ENCODE data around the gene OR1F1.
"Not testable (repeated sequence)": the region's sequence is repeated elsewhere in the genome, so short reads cannot be mapped to it uniquely, and the experiment has no call there.

Gene OR1F1

DNA sequence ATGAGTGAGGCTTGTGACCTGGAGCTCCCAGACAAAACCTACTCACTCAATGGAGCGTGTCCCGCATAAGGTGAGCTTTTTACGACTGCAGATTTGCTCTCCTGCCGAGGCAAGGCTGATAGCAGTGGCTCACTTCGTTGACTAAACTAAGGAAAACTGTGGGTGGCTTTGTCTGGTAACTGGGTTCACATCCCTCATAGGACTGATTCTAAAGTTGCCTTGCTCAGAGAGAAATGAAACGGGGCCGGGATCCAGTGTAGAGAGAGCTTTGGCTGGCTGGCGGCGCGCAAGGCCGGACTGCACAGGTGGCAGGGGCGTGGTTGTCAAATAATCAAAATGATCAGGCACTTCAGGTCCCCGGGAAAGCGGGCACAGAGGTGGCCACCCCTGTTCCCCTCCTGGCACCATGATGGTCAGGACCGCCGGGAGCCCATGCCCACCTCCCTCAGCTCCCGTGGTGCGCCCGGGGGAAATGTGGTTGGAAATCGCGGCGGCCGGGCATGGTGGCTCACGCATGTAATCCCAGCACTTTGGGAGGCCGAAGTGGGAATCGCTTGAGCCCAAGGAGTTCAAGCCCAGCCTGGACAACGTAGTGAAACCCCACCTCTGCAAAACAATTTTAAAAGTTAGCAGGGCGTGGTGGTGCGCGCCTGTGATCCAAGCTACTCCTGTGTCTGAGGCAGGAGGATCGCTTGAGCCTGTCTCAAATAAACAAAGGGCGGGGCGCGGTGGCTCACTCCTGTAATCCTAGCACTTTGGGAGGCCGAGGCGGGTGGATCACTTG, 26.6 kb upstream of the OR1F1 start:
- Mint-ChIP-seq H3K27ac (no peak overlapping the region), H3K4me3 (no peak overlapping the region), H3K27me3 (peaks cover 18% of the 10 kb centered on the region), H3K36me3 (no peaks in the 10 kb centered on the region), H3K4me1 (peaks cover 33% of the 10 kb centered on the region), H3K9me3 (no peaks in the 10 kb centered on the region)
- ATAC-seq = no peak

DNA sequence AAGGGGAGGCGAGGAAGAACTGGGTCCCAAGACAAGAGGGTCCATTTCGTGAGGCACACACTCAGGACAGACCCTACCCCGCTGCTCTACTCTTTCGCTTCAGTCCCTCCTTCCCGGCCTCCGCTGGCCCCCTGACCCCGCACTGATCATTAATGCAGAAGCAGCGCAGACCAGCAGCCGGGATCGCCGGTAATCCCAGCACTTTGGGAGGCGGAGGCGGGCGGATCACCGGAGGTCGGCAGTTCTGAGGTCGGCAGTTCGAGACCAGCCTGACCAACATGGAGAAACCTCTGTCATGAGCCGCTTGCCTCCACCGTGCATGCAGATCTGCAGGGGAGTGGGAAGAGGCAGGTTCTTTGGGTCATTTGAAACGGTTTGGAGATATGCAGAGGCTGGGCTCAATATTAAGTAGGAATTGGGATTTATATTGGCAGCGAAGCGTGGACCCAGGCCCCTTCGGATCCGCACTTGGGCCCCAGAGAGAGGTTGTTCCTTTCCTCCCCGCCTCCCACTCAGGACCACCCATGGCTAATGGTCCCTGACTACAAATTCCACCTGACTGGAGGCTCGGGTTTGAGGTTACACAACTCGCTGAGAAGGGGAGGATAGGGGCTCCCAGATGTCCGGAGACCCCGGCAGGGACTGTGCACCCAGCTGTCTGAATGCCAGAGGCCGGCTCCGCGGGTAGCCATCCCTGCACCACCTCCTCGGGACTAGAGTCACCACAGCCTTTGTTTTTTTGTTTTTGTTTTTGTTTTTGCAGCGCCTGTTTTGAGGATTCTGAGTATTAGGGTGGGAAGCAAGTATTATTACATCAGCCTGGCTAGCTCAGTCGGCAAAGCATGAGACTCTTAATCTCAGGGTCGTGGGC, 23.6 kb upstream of the OR1F1 start:
- H3K27me3 Mint-ChIP-seq = peaks cover 18% of the 10 kb centered on the region
- peaks cover 17% of the 10 kb centered on the region for H3K4me1 Mint-ChIP-seq
- H3K27ac Mint-ChIP-seq = no peak overlapping the region
- H3K9me3 Mint-ChIP-seq = no peaks in the 10 kb centered on the region
- no peaks in the 10 kb centered on the region for H3K36me3 Mint-ChIP-seq
- no peak overlapping the region for H3K4me3 Mint-ChIP-seq
- no peak for ATAC-seq

DNA sequence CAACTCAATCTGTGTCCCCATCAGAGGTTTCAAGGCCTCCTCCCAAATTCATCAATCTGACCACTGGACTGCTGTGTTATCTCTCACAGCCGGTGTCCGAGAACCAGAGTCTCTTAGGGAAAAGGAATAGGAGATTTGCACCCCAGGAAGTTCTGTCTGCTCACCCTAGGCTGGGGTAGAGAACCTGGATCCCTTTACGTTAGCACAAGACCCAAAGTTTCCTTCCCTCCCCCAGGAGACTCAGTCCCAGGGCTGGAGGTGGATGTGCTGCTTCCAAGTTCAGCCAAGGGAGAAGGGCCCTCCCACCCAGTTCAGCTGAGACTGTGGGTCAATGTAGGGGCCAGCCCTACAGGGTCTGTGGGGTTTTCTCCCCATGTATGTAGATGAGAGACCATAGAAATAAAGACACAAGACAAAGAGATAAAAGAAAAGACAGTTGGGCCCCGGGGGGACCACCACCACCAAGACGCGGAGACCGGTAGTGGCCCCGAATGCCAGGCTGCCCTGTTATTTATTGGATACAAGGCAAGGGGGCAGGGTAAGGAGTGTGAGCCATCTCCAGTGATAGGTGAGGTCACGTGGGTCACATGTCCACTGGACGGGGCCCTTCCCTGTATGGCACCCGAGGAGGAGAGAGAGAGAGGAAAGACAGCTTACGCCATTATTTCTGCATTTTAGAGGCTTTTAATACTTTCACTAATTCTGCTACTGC, 22.7 kb upstream of the OR1F1 start:
- Mint-ChIP-seq H3K36me3 (no peaks in the 10 kb centered on the region), H3K9me3 (no peaks in the 10 kb centered on the region), H3K27me3 (peaks cover 26% of the 10 kb centered on the region), H3K4me1 (peaks cover 9% of the 10 kb centered on the region), H3K27ac (peak overlapping the region; percentile 73), H3K4me3 (peak overlapping the region; percentile 54)
- ATAC-seq = no peak

DNA sequence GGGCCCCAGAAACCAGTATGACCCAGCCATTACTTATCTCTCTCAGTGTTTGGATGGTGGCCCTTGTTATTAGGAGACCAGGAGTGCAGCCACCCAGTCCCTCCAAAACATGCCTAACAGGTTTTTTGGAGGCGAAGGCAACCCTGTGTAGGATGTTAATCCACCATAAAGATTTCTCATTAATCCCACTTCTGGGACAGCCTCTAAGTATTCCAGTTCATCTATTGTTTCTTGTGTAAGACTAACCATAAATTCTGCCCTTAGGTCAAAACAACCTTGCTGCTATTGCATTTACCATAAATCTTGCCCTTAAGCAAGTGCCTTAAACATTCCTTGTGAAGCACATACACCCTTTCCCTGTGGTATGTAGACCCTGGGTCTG, 21.5 kb upstream of the OR1F1 start:
- Mint-ChIP-seq H3K4me1 (peaks cover 21% of the 10 kb centered on the region), H3K27me3 (peaks cover 39% of the 10 kb centered on the region), H3K36me3 (no peaks in the 10 kb centered on the region), H3K4me3 (no peak overlapping the region), H3K9me3 (no peaks in the 10 kb centered on the region), H3K27ac (no peak overlapping the region)
- ATAC-seq = no peak

DNA sequence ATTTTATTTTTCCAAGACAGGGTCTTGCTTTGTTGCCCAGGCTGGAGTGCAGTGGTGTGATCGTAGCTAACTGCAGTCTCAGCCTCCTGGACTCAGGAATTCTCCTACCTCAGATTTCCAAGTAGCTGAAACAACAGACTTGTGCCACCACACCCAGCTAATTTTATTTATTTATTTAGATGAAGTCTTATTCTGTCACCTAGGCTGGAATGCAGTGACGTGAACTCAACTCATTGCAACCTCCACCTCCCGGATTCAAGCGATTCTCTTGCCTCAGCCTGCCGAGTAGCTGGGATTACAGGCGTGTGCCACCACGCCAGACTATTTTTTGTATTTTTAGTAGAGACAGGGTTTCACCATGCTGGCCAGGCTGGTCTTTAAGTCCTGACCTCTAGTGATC, 19.3 kb upstream of the OR1F1 start:
- H3K27ac Mint-ChIP-seq, H3K36me3 Mint-ChIP-seq, ATAC-seq, H3K4me3 Mint-ChIP-seq, H3K9me3 Mint-ChIP-seq: not testable (repeated sequence)
- peaks cover 32% of the 10 kb centered on the region for H3K4me1 Mint-ChIP-seq
- H3K27me3 Mint-ChIP-seq = peaks cover 43% of the 10 kb centered on the region

DNA sequence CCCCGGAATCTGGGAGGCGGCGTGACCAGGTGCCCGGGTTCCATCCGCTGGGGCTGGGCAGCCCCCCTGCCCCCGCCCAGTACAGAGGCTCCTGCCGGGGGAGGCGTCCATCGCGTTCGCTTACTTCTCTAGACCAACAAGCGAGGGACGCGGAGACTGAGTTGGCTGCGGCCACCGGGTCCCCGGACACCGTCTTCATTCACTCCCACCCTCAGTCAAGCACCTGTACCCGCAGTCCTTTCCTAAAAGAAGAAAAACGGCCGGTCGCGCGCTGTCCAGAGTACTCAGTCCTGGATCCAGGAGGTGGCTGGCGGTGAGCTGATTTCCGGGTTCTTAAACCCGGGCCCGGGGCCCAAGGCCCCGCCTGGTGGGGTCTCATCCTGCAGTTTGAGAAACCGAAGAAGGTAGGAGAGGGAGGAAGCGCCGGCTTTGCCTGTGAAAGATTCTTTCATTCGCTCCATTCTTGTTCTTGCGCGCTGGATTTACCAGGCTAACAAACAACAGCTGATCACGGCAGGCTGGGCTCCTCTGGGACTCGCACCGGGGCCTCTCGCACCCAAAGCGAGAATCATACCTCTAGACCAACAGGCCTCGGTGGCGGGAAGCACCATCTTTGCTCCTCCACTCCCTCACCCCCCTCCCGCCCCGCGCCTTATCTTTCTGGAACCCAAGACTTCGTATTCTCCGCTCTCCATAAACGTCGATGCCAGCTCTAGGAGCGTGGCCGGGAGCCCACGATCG, 17.4 kb upstream of the OR1F1 start:
- no peaks in the 10 kb centered on the region for H3K36me3 Mint-ChIP-seq
- ATAC-seq = peak; percentile 5
- H3K4me3 Mint-ChIP-seq = peak overlapping the region; percentile 66
- H3K9me3 Mint-ChIP-seq = no peaks in the 10 kb centered on the region
- peaks cover 33% of the 10 kb centered on the region for H3K4me1 Mint-ChIP-seq
- peaks cover 52% of the 10 kb centered on the region for H3K27me3 Mint-ChIP-seq
- peak overlapping the region; percentile 75 for H3K27ac Mint-ChIP-seq

DNA sequence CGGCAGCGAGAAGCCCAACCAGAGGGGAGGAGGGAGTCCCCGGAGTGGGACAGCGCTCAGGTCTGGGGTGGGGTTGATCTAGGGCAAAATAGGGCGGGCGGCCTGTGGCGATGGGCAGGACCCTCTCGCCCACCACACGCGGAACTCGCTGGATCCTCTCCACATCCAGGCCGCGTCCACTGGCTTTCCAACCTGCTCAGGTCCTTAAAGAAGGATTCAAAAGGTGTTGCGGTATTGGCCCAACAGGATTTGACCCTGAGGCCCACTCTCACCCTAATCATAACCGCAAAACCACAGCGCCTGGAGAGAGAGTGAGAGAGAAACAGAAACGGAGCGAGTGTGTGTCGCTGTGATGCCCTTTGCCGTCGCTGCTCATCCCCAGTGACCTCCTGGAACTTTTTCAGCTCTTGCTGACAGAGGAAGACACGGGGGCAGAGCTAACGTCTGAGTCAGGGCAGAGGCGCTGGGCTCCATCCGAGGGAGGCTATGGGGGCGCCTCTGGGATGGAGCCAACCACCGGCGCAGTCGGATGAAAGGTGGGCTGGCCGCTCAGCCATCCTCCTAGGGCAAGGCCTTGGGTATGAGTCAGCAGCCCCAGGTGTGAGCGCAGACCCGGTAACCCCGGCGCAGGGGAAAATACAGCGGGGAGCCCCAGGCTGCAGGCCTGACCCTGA, 16.7 kb upstream of the OR1F1 start:
- no peaks in the 10 kb centered on the region for H3K36me3 Mint-ChIP-seq
- peak overlapping the region; percentile 75 for H3K27ac Mint-ChIP-seq
- peaks cover 31% of the 10 kb centered on the region for H3K4me1 Mint-ChIP-seq
- peaks cover 59% of the 10 kb centered on the region for H3K27me3 Mint-ChIP-seq
- ATAC-seq = peak; percentile 85
- H3K9me3 Mint-ChIP-seq = no peaks in the 10 kb centered on the region
- peak overlapping the region; percentile 66 for H3K4me3 Mint-ChIP-seq

DNA sequence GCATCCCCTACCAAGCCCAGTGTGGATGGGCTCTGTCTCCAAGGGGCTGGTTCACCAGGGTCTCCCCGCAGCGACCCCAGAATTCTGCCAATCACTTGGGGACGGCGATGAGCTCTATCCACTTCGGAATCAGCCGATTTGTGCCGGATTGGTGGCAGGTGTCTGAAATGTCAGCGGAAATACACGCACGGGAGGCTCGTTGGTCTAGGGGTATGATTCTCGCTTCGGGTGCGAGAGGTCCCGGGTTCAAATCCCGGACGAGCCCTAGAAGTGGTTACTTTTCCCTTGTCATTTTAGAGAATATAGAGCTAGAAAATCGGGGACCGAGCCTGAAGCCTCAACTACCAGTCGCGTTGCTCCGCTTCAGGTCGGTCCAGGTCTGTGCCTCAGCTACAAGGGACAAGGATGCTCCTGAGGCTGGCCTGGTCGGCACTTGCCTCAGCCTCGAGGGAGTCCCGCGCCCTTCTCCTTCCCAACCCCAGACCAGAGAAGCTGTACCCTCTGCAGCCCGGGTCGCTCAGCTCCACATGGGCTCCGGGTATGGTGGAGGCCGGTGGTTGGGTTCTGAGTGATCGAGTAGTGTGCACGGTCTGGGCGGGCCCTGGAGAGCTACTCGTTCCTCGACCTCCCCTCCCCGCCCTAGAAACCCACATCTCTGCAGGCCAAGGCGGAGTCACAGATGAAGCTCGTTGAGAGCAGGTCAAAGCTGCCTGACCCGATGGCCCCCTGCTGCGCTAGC, 16.0 kb upstream of the OR1F1 start:
- peak; percentile 50 for ATAC-seq
- peak overlapping the region; percentile 66 for H3K4me3 Mint-ChIP-seq
- peaks cover 67% of the 10 kb centered on the region for H3K27me3 Mint-ChIP-seq
- H3K36me3 Mint-ChIP-seq = no peaks in the 10 kb centered on the region
- H3K4me1 Mint-ChIP-seq = peaks cover 31% of the 10 kb centered on the region
- H3K9me3 Mint-ChIP-seq = no peaks in the 10 kb centered on the region
- H3K27ac Mint-ChIP-seq = peak overlapping the region; percentile 75

DNA sequence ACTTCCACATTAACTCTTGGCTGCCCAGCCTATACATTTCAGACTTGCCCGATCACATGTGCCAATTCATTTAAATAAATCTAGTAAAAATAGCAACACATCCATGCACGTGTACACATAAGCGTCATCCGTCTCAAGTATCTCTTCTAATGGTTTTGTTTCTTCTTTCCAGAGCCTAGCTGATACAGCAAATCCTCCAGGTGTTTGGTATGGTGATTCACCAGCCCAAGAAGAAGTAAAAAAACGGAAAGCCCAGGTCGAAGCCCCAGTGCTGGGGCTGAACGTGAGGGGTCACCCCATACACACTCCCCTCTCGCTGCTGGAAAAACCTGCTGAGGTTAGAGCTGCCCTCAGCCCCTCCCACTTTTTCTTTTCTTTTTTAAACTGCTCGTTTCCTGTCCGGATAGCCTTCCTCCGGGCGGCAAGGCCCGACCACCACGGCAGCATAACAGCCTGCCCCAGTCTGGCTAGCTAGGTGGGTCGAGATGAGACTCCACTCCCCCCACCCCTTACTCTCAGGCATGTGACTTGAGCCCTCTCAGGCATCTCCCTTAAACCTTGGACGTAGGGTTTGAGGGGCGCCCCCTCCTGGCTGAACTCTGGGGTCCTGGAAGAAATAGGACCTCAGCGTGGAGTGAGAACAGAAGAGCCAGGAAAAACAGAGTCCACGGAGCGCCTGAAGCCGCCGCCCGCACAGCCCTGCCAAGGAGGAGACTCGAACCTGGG, 13.9 kb upstream of the OR1F1 start:
- Mint-ChIP-seq H3K36me3 (no peaks in the 10 kb centered on the region), H3K27me3 (peaks cover 87% of the 10 kb centered on the region), H3K9me3 (peaks cover 2% of the 10 kb centered on the region), H3K4me1 (peaks cover 31% of the 10 kb centered on the region), H3K4me3 (peak overlapping the region; percentile 50), H3K27ac (peak overlapping the region; percentile 47)
- peak; percentile 41 for ATAC-seq

DNA sequence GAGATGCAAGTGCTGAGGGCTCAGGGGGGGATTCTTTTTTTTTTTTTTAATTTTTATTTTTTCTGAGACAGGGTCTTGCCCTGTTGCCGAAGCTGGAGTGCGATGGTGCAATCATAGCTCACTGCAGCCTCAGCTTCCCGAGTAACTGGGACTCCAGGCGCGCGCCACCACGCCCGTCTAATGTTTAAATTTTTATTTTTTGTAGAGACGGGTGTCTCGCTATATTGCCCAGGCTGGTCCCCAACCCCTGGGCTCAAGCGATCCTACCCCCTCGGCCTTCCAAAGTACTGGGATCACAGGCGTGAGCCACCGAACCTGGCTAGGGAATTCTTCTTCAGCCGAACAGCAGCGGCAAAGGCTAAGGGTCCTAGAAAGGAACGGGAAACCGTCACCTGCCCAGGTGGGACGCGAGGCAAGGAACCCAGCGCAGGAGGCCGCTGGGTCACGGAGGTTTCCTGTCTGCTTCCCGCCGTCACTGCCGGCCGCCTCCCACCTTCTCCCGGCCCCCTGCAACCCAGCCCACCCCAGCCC, 13.3 kb upstream of the OR1F1 start:
- no peak for ATAC-seq
- Mint-ChIP-seq H3K4me1 (peaks cover 31% of the 10 kb centered on the region), H3K9me3 (peaks cover 2% of the 10 kb centered on the region), H3K4me3 (no peak overlapping the region), H3K27ac (peak overlapping the region; percentile 47), H3K27me3 (peaks cover 90% of the 10 kb centered on the region), H3K36me3 (no peaks in the 10 kb centered on the region)

DNA sequence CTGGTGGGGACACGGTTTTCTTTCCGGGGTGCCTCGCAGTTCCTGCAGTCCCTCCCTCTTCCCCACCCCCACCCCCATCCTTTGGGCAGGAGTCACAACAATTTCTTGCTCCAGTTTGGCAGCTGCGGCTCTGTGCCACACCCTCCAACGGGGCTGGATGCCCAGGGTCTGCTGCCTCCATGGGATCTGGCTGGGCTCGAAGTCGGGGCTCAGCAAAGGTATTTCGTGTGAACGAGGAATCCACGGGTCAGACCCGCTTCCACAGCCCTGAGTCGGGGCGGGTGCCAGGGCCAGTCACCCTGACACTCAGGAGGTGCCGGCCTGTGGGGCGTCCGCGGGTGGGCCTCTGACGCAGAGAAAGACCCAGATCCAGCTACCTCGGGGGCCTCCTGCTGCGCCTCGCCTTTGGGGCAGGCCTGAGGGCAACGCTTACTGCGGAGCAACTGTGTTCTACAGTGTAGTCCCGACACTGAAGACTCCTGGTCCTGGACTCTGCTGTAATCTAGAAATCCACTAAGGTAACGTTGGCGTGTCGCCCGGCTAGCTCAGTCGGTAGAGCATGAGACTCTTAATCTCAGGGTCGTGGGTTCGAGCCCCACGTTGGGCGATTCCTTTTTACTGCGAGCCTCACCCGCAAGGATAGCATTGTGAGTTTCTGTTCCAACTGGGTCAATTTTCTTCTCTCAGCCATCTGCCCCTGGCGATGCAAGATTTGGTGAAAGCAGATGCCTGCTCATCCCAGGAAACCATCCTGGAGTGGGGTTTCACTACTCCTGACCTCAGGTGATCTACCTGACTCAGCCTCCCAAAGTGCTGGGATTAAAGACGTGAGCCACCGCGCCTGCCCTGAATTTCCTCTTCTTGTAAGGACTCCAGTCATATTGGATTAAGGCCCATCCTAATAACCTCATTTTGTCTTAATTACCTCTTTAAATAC, 12.6 kb upstream of the OR1F1 start:
- Mint-ChIP-seq H3K4me3 (no peak overlapping the region), H3K27ac (no peak overlapping the region), H3K4me1 (peaks cover 30% of the 10 kb centered on the region), H3K9me3 (peaks cover 2% of the 10 kb centered on the region), H3K36me3 (no peaks in the 10 kb centered on the region), H3K27me3 (peaks cover 90% of the 10 kb centered on the region)
- ATAC-seq = no peak

DNA sequence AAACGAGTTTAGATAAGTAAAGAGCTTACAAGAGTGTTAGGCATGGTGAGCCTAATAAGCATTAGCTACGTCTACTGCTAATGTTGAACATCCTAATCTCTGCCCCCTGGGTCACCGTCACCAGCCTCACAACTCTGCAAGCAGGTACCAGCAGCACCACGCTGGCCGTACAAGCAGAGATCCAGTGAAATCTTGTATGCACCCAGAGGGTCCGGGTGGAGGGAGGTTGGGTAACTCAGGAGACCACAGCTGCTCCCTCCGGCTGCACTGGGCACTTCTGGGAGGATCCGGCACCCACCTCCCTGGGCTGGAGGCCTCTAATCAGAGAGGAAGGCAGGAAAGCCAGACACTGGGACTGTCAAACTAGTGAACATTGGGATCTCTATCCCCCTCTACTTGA, 8.4 kb upstream of the OR1F1 start:
- H3K9me3 Mint-ChIP-seq = peaks cover 2% of the 10 kb centered on the region
- H3K36me3 Mint-ChIP-seq = no peaks in the 10 kb centered on the region
- no peak overlapping the region for H3K4me3 Mint-ChIP-seq
- no peak overlapping the region for H3K27ac Mint-ChIP-seq
- H3K27me3 Mint-ChIP-seq = peaks cover 97% of the 10 kb centered on the region
- ATAC-seq = no peak
- peaks cover 22% of the 10 kb centered on the region for H3K4me1 Mint-ChIP-seq

Measured in stimulated activated memory B cell treated with anti-CD40 and anti-IgM and Interleukin-4, amounts not matched to agents 10 μg/mL and 1 μg/mL and 100 μg/mL, for 72 hours (primary cell).